ENCODE measurements around the gene SEPTIN5.

Gene SEPTIN5

DNA sequence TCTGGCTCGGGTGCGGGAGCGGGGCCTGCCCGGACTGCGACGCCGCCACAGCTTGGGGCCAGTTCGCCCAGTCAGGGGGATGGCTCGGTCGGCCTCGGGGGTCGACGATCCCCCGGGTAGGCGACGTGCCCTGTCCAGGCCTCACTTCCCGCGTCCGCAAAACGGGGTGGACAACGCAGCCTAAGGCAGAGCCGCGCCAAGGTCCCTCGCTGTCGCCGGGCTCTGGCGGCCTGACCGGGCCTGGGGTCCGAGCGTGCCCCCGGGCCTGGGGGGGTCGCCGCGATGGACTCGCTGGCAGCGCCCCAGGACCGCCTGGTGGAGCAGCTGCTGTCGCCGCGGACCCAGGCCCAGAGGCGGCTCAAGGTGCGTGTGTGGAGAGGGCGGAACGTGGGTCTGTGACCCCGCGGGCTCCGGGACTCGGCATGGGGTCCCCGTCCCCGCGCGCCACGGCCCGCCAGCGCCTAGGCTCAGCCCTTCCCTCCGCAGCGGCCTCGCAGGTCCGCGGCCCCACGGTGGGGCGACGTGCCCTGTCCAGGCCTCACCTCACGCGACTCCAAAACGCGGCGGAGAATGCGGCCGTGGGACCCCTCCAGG lies 4.2 kb downstream of the SEPTIN5 start:
- peak overlapping the region; percentile 77 for H3K4me3 ChIP-seq (ENCODE audit: low read length)
- no peaks in the 10 kb centered on the region for H3K36me3 ChIP-seq (ENCODE audit: control insufficient read depth, insufficient read depth, low read length, severe bottlenecking)
- H3K9ac ChIP-seq (ENCODE audit: low read length), result peak overlapping the region; percentile 76
- peaks cover 10% of the 10 kb centered on the region for H3K27me3 ChIP-seq (replicated peaks; ENCODE audit: control insufficient read depth, insufficient read depth, low read length)
- DNase-seq (ENCODE audit: low read depth), result no peak
- no peaks in the 10 kb centered on the region for H3K9me3 ChIP-seq (ENCODE audit: control insufficient read depth, low read length)
- H3K4me1 ChIP-seq (ENCODE audit: control insufficient read depth, insufficient read depth, low read length), result peaks cover 8% of the 10 kb centered on the region

DNA sequence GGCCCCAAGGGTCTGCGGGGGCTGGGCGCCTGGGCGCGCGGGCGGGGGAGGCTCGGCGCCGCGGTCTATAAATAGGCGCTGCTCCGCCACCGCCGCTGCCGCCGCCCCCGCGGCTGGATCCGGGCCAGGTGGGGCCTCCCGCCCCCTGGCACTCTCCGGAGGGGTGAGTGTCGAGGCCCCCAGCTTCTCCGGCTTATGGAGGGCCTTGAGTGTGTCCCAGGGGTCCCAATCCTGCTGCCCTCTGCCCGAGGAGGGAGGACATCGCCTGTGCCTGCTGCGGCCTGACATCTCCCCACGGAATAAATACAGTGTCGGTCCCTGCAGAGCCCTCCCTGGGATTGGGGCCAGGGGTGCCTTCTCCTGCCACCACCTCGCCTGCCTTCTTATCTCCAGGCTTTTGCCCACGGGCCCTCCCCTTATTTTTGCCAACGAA lies 4.8 kb downstream of the SEPTIN5 start:
- no peak overlapping the region for H3K4me3 ChIP-seq (ENCODE audit: low read length)

DNA sequence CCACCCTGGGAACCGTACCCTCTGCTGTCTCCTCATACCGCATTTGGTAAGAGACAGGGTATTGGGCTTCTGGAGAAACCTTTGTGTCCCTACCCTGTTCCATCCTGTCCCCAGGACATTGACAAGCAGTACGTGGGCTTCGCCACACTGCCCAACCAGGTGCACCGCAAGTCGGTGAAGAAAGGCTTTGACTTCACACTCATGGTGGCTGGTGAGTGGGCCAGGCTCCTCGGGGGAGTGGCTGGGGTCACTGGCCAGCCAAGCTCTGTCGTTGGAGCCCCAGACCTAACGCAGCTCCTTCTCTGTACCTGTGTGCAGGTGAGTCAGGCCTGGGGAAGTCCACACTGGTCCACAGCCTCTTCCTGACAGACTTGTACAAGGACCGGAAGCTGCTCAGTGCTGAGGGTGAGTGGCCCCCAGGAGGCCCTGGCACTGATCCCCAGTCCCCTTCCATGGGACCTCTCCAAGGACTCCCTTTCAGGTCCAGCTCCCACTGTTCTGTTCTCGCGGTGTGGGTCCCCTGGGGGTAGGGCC lies 5.3 kb downstream of the SEPTIN5 start:
- Histone ChIP-seq H3K4me1 (ENCODE audit: control insufficient read depth, insufficient read depth, low read length) (peaks cover 8% of the 10 kb centered on the region), H3K27me3 (replicated peaks; ENCODE audit: control insufficient read depth, insufficient read depth, low read length) (peaks cover 5% of the 10 kb centered on the region), H3K4me3 (ENCODE audit: low read length) (no peak overlapping the region), H3K36me3 (ENCODE audit: control insufficient read depth, insufficient read depth, low read length, severe bottlenecking) (no peaks in the 10 kb centered on the region), H3K9me3 (ENCODE audit: control insufficient read depth, low read length) (no peaks in the 10 kb centered on the region), H3K9ac (ENCODE audit: low read length) (no peak overlapping the region)
- DNase-seq (ENCODE audit: low read depth), result no peak

More for the DNA sequence above, 4.8 kb downstream of the SEPTIN5 start:
- peaks cover 5% of the 10 kb centered on the region for H3K27me3 ChIP-seq (replicated peaks; ENCODE audit: control insufficient read depth, insufficient read depth, low read length)
- no peaks in the 10 kb centered on the region for H3K36me3 ChIP-seq (ENCODE audit: control insufficient read depth, insufficient read depth, low read length, severe bottlenecking)
- H3K9ac ChIP-seq (ENCODE audit: low read length), result no peak overlapping the region
- H3K4me1 ChIP-seq (ENCODE audit: control insufficient read depth, insufficient read depth, low read length), result peaks cover 8% of the 10 kb centered on the region
- peak; percentile 60 for DNase-seq (ENCODE audit: low read depth)
- no peaks in the 10 kb centered on the region for H3K9me3 ChIP-seq (ENCODE audit: control insufficient read depth, low read length)

DNA sequence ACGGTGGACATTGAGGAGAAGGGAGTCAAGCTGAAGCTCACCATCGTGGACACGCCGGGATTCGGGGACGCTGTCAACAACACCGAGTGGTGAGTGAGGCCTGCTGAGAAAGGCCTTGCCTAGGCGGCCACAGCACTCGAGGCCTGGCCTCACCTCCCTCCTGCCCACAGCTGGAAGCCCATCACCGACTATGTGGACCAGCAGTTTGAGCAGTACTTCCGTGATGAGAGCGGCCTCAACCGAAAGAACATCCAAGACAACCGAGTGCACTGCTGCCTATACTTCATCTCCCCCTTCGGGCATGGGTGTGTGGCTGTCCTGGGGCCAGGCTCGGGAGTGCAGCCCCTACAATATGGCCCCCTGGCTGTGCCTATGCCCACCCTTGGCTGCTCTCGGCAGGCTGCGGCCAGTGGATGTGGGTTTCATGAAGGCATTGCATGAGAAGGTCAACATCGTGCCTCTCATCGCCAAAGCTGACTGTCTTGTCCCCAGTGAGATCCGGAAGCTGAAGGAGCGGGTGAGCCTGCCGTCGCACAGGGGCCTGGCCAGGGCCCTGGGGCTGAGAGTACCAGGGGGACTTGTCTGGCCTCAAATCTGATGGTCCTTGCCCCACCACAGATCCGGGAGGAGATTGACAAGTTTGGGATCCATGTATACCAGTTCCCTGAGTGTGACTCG lies 6.0 kb downstream of the SEPTIN5 start:
- H3K27me3 ChIP-seq (replicated peaks; ENCODE audit: control insufficient read depth, insufficient read depth, low read length), result no peaks in the 10 kb centered on the region

DNA sequence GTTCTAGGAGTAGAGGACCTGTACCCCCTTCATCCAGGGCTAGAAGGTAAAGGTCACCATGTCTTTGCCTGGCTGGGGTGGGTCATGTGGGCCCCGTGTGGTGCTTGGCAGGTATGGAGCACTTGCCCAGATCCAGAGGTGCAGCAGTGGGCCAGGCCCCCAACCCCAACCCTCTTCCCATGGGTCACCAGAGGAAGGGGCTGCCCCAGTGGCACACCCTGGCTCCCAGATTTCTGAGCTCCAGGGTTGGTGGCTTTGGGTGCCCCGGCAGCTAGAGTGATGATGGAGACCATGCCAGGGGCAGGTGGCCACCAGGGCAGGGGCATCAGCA lies 6.7 kb downstream of the SEPTIN5 start:
- no peaks in the 10 kb centered on the region for H3K36me3 ChIP-seq (ENCODE audit: control insufficient read depth, insufficient read depth, low read length, severe bottlenecking)
- H3K4me3 ChIP-seq (ENCODE audit: low read length), result no peak overlapping the region
- no peaks in the 10 kb centered on the region for H3K27me3 ChIP-seq (replicated peaks; ENCODE audit: control insufficient read depth, insufficient read depth, low read length)
- peaks cover 5% of the 10 kb centered on the region for H3K4me1 ChIP-seq (ENCODE audit: control insufficient read depth, insufficient read depth, low read length)
- no peaks in the 10 kb centered on the region for H3K9me3 ChIP-seq (ENCODE audit: control insufficient read depth, low read length)
- H3K9ac ChIP-seq (ENCODE audit: low read length), result no peak overlapping the region
- DNase-seq (ENCODE audit: low read depth), result no peak

More for the DNA sequence above, 6.0 kb downstream of the SEPTIN5 start:
- Histone ChIP-seq H3K9me3 (ENCODE audit: control insufficient read depth, low read length) (no peaks in the 10 kb centered on the region), H3K4me3 (ENCODE audit: low read length) (no peak overlapping the region), H3K4me1 (ENCODE audit: control insufficient read depth, insufficient read depth, low read length) (peaks cover 5% of the 10 kb centered on the region), H3K9ac (ENCODE audit: low read length) (no peak overlapping the region), H3K36me3 (ENCODE audit: control insufficient read depth, insufficient read depth, low read length, severe bottlenecking) (no peaks in the 10 kb centered on the region)
- no peak for DNase-seq (ENCODE audit: low read depth)

DNA sequence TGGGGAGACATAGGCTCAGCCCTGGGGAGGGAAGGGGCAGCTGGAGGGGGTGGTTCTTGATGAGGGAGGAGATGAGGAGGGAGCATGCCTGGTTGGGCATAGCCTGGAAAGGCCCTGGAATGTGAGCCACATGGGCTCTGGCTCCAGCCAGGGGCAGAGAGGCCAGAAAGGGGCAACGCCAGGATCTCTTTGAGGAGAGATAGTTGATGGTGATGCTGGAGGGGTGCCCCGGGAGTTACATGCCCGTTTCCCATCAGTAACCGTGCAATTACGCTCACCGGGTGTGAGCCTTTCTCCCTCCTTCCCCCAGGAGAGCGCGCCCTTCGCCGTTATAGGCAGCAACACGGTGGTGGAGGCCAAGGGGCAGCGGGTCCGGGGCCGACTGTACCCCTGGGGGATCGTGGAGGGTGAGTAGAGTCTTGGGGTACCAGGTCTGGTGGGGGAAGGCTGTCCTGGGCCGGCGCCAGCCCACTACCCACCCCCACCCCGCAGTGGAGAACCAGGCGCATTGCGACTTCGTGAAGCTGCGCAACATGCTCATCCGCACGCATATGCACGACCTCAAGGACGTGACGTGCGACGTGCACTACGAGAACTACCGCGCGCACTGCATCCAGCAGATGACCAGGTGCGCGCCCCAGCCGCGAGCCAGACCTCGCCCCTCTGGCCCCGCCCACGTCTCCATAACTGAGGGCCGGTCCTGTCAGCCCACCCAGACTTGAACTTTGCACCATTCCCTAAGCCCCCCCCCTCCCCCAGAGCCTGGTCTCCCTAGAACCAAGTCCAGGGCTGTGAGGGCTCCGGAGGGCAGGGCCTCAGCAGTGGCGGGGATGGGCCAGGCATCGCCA lies 7.3 kb downstream of the SEPTIN5 start:
- no peak overlapping the region for H3K9ac ChIP-seq (ENCODE audit: low read length)
- H3K4me3 ChIP-seq (ENCODE audit: low read length), result no peak overlapping the region
- no peak for DNase-seq (ENCODE audit: low read depth)
- no peaks in the 10 kb centered on the region for H3K9me3 ChIP-seq (ENCODE audit: control insufficient read depth, low read length)
- no peaks in the 10 kb centered on the region for H3K27me3 ChIP-seq (replicated peaks; ENCODE audit: control insufficient read depth, insufficient read depth, low read length)
- no peaks in the 10 kb centered on the region for H3K36me3 ChIP-seq (ENCODE audit: control insufficient read depth, insufficient read depth, low read length, severe bottlenecking)
- peaks cover 5% of the 10 kb centered on the region for H3K4me1 ChIP-seq (ENCODE audit: control insufficient read depth, insufficient read depth, low read length)

DNA sequence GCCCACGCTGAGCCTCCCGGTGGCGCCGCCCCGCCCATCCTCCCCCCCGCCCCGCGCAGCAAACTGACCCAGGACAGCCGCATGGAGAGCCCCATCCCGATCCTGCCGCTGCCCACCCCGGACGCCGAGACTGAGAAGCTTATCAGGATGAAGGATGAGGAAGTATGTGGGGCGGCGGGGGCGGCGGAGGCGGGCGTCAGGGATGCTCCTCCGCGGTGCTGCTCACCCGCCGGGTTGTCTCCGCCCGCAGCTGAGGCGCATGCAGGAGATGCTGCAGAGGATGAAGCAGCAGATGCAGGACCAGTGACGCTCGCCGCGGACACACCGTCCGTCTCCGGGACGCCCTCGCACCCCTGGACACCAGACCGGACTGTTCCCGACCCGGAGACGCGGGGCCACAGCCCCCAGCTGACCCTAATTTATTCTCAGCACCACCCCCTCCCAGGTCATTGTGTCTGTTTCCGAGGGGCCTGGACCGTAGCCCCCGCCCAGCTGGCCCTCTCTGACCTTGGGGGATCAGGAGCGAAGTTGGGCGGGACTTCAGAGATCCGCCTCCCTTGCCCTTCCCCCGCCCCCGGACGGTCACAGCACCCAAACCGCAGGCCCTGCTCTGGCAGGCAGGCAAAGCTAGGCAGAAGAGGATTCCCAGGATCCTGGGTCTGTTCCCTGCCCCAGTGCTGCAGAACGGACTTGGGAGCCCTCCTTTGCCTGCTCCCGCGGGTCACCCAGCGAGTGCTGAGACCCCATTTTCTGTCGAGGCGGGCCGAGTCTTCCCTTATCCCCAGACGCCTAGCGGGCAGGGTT lies 8.1 kb downstream of the SEPTIN5 start:
- no peak overlapping the region for H3K9ac ChIP-seq (ENCODE audit: low read length)
- H3K27me3 ChIP-seq (replicated peaks; ENCODE audit: control insufficient read depth, insufficient read depth, low read length), result no peaks in the 10 kb centered on the region
- H3K4me3 ChIP-seq (ENCODE audit: low read length), result no peak overlapping the region
- peaks cover 5% of the 10 kb centered on the region for H3K4me1 ChIP-seq (ENCODE audit: control insufficient read depth, insufficient read depth, low read length)
- no peaks in the 10 kb centered on the region for H3K36me3 ChIP-seq (ENCODE audit: control insufficient read depth, insufficient read depth, low read length, severe bottlenecking)
- DNase-seq (ENCODE audit: low read depth), result no peak
- H3K9me3 ChIP-seq (ENCODE audit: control insufficient read depth, low read length), result no peaks in the 10 kb centered on the region

DNA sequence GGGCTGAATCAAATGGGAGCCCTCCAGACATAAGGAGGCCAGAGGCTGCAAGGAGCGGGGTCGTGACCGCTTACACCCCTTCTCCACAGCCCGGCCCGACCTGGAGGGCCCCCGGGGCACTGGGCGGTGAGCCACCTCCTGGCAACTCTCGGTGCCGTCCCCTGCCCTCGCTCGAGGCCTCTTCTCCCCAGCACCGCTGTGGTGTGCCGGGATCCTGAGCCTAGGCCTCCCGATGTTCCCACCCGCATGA lies 8.6 kb downstream of the SEPTIN5 start:
- Histone ChIP-seq H3K9ac (ENCODE audit: low read length) (no peak overlapping the region), H3K4me1 (ENCODE audit: control insufficient read depth, insufficient read depth, low read length) (peaks cover 5% of the 10 kb centered on the region), H3K36me3 (ENCODE audit: control insufficient read depth, insufficient read depth, low read length, severe bottlenecking) (no peaks in the 10 kb centered on the region), H3K9me3 (ENCODE audit: control insufficient read depth, low read length) (no peaks in the 10 kb centered on the region), H3K27me3 (replicated peaks; ENCODE audit: control insufficient read depth, insufficient read depth, low read length) (peaks cover 4% of the 10 kb centered on the region), H3K4me3 (ENCODE audit: low read length) (no peak overlapping the region)
- DNase-seq (ENCODE audit: low read depth), result no peak

DNA sequence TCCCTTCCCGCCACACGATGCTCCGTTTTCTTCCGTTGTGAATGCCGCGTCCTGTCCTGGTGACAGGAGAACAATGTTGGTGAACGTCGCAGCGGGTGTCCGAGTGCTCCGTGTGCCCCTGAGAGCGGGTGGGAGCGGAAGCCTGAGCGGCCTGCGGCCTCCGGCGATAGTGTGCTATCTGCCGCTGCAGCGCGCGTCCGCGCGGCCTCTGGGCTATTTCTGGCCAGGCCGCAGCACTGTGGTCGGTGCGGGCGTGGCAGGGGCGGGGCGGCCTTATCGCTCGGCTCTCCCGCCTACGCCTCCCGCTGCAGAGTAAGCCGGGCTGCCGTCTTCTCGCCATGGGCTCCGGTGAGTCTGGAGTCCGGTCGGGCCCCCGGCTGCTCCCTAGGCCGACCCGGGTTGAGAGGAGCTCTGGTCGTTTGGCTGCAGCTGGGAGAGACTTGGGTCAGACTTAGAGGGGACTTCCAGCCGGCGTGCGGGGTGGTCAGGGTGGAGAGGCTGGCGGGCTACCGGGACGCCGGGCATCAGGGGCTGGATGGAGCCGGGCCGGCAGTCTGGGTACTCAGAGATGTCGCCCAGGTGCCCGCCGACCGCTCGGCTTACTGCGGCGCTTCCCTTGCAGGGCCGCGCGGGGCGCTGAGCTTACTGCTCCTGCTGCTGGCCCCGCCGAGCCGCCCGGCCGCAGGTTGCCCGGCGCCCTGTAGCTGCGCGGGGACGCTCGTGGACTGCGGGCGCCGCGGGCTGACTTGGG lies 9.1 kb downstream of the SEPTIN5 start, which contains the start of gene GP1BB:
GP1BB (plus strand) TSS at position 308 of the 751 bp plus-strand sequence; CDS start at position 339, 31 bp downstream.
- no peaks in the 10 kb centered on the region for H3K36me3 ChIP-seq (ENCODE audit: control insufficient read depth, insufficient read depth, low read length, severe bottlenecking)
- no peak within 1 kb of the TSS for H3K9ac ChIP-seq (ENCODE audit: low read length)
- H3K4me1 ChIP-seq (ENCODE audit: control insufficient read depth, insufficient read depth, low read length), result peaks cover 4% of the 10 kb centered on the region
- DNase-seq (ENCODE audit: low read depth), result no peak
- peaks cover 5% of the 10 kb centered on the region for H3K27me3 ChIP-seq (replicated peaks; ENCODE audit: control insufficient read depth, insufficient read depth, low read length)
- H3K9me3 ChIP-seq (ENCODE audit: control insufficient read depth, low read length), result no peaks in the 10 kb centered on the region
- no peak within 1 kb of the TSS for H3K4me3 ChIP-seq (ENCODE audit: low read length)

DNA sequence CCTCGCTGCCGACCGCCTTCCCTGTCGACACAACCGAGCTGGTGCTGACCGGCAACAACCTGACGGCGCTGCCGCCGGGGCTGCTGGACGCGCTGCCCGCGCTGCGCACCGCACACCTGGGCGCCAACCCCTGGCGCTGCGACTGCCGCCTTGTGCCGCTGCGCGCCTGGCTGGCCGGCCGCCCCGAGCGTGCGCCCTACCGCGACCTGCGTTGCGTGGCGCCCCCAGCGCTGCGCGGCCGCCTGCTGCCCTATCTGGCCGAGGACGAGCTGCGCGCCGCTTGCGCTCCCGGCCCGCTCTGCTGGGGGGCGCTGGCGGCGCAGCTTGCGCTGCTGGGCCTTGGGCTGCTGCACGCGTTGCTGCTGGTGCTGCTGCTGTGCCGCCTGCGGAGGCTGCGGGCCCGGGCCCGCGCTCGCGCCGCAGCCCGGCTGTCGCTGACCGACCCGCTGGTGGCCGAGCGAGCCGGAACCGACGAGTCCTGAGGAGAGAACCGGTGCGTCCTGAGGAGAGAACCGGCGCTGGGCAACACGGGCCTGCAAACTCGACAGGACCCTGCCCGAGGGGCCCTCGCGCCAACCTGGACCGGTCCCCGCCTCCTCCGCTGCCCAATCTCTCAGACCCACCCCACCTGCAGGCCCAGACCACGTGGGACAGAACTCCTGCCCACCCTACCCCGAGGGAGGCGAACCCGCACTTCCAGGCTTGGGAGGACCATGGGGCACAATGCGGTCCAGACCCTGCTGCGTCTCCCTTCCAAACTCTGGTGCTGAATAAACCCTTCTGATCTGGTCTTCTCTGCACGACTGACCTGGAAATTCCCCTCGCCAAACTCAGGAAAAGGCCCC lies 9.9 kb downstream of the SEPTIN5 start:
- H3K4me1 ChIP-seq (ENCODE audit: control insufficient read depth, insufficient read depth, low read length), result no peaks in the 10 kb centered on the region
- H3K36me3 ChIP-seq (ENCODE audit: control insufficient read depth, insufficient read depth, low read length, severe bottlenecking), result no peaks in the 10 kb centered on the region
- DNase-seq (ENCODE audit: low read depth), result no peak
- no peaks in the 10 kb centered on the region for H3K9me3 ChIP-seq (ENCODE audit: control insufficient read depth, low read length)
- H3K27me3 ChIP-seq (replicated peaks; ENCODE audit: control insufficient read depth, insufficient read depth, low read length), result peaks cover 5% of the 10 kb centered on the region
- no peak overlapping the region for H3K4me3 ChIP-seq (ENCODE audit: low read length)
- no peak overlapping the region for H3K9ac ChIP-seq (ENCODE audit: low read length)
